Vagina (tissue), 2 donors: Measurements from ENCODE around the gene MDN1. TPM values are rescaled to one million over a fixed set of nuclear protein-coding genes. Genes with fewer than 3 reads are reported as not detected.

ENCODE experiments used
- DNase-seq, 2 donors: peaks; one replicate each; pipeline ENCODE4 v3.0.0-alpha.2; 2017; ENCODE audit errors: extremely low spot score in 2 of 2
- H3K27ac ChIP-seq: fragments of 200-600 bp; sonication (generic); one replicate; pipeline ENCODE4 v1.5.1; 2019
- H3K27me3 ChIP-seq: fragments of 200-600 bp; sonication (generic); one replicate; pipeline ENCODE4 v1.5.1; 2019
- H3K36me3 ChIP-seq, 2 donors: fragments of 200-600 bp; sonication (generic); one replicate each; pipeline ENCODE4 v1.5.1; 2017 to 2019
- H3K4me1 ChIP-seq: fragments of 200-600 bp; sonication (generic); one replicate; pipeline ENCODE4 v1.5.1; 2019
- H3K4me3 ChIP-seq, 2 donors: fragments of 200-600 bp; sonication (generic); 1 replicate in 1 of 2; 2 replicates in 1 of 2; pipeline ENCODE4 v1.5.1; 2016 to 2019
- H3K9me3 ChIP-seq: fragments of 200-600 bp; sonication (generic); one replicate; pipeline ENCODE4 v1.5.1; 2019
- CTCF ChIP-seq, 3 experiments: fragments of 450-650 bp in 2 of 3; fragments of 200-600 bp in 1 of 3; sonication (generic) in 1 of 3; IDR thresholded peaks; one replicate each; pipeline ENCODE4 v1.5.1; 2017 to 2019; ENCODE audit warnings: antibody characterized with exemption in 3 of 3, mild to moderate bottlenecking in 2 of 3, moderate library complexity in 2 of 3
- POLR2A ChIP-seq, 2 donors: fragments of 450-650 bp; IDR thresholded peaks; one replicate each; pipeline ENCODE4 v1.6.1; 2017; ENCODE audit warnings: antibody characterized with exemption in 2 of 2, mild to moderate bottlenecking in 2 of 2, moderate library complexity in 2 of 2
- POLR2AphosphoS5 ChIP-seq, 2 donors: sonication (generic); formaldehyde crosslinking; IDR thresholded peaks; one replicate each; pipeline ENCODE4 v1.9.0; 2017; ENCODE audit warnings: antibody characterized with exemption in 2 of 2, mild to moderate bottlenecking in 2 of 2, low read depth in 1 of 2; ENCODE audit not compliant: insufficient read depth in 1 of 2
- intact Hi-C: fragments of 100-400 bp; cut with DNase I; formaldehyde crosslinking; loops from one replicate; pipeline ENCODE4 v1.15.1; 2023
- total RNA-seq: library from RNA; depleted of rRNA; stranded (reverse); fragments of >200 nt; gene quantifications from one replicate; pipeline ENCODE4 v1.2.3, GENCODE V29; 2016

The MDN1 gene
- total RNA-seq, 1 donor from 2014 or later, result 23.8 TPM

DNA sequence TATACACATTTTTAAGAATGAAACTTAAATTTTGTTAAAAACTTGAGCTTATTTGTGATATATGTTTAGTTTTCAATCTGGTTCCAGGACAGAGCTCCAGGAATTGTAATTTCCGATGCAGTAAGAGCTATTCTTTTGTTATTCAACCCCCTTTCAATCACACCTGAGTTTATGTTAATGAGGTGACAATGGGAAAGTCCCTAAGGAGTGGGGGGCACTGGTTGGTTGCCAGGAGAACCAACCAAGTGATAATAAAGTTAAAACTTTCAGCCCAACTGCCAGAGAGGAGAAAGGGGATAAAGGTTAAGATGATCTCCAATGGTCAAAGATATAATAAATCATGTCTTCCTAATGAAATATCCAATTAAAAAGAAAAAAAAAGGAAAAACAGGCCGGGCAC lies 19.8 kb downstream of the MDN1 start:
- peaks cover 0 to 5% of the 10 kb centered on the region in 2 donors for H3K36me3 ChIP-seq
- intact Hi-C loops, result no loop called here

DNA sequence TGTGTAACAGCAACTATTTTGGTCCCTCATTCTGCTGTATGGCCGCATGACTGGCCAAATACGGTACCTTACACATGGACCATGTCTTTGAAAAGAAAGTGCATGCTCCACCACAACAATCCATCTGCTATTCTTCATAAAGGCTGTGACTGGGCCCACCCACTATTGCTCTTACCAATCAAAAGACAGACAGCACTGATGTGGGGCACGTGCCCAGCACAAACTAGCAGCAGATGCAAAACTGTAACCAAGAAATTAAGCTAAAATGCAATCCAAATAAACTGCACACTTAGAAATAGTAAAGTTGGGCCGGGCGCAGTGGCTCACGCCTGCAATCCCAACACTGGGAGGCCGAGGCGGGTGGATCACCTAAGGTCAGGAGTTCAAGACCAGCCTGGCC lies 20.5 kb downstream of the MDN1 start:
- DNase-seq, result no peak
- H3K4me1 ChIP-seq, result no peaks in the 10 kb centered on the region
- H3K9me3 ChIP-seq, result no peaks in the 10 kb centered on the region
- H3K4me3 ChIP-seq, result no peak overlapping the region
- TF ChIP-seq POLR2A (IDR thresholded peaks at IDR 0.05), result no peak
- no peak for TF ChIP-seq POLR2AphosphoS5 (IDR thresholded peaks at IDR 0.05; ENCODE audit: insufficient read depth in 1 of 2, low read depth in 1 of 2)
- no peak for TF ChIP-seq CTCF (IDR thresholded peaks at IDR 0.05)
- peaks cover 0 to 5% of the 10 kb centered on the region in 2 donors for H3K36me3 ChIP-seq
- intact Hi-C loops, result no loop called here
- no peak overlapping the region for H3K27ac ChIP-seq
- H3K27me3 ChIP-seq, result no peaks in the 10 kb centered on the region

More for the DNA sequence above, 19.8 kb downstream of the MDN1 start:
- H3K4me1 ChIP-seq, result no peaks in the 10 kb centered on the region
- DNase-seq, result no peak
- H3K9me3 ChIP-seq, result no peaks in the 10 kb centered on the region
- TF ChIP-seq CTCF (IDR thresholded peaks at IDR 0.05), result no peak
- TF ChIP-seq POLR2A (IDR thresholded peaks at IDR 0.05), result no peak
- TF ChIP-seq POLR2AphosphoS5 (IDR thresholded peaks at IDR 0.05; ENCODE audit: insufficient read depth in 1 of 2, low read depth in 1 of 2), result no peak
- no peak overlapping the region for H3K27ac ChIP-seq
- H3K4me3 ChIP-seq, result no peak overlapping the region
- no peaks in the 10 kb centered on the region for H3K27me3 ChIP-seq

DNA sequence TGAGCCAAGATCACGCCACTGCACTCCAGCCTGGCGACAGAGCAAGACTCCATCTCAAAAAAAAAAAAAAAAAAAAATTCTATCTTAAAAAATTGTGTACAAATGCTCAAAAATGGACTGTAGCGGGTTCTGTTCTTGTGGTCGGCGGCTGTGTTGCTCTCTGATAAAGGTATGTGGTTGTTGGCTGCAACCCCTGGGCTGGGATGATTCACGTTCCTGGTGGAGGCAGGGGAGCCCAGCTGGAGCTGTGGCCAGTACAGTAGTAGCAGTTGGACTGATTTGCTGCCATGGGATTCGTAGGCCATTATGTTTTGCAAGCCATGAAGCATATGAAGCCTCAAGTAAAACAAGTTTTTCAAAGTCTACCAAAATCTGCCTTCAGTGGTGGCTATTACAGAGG lies 22.3 kb downstream of the MDN1 start:
- H3K36me3 ChIP-seq, result peaks cover 3 to 19% of the 10 kb centered on the region in 2 donors
- DNase-seq, result no peak
- H3K4me3 ChIP-seq, result no peak overlapping the region
- intact Hi-C loops, result no loop called here
- H3K4me1 ChIP-seq, result no peaks in the 10 kb centered on the region
- H3K27ac ChIP-seq, result no peak overlapping the region
- TF ChIP-seq POLR2AphosphoS5 (IDR thresholded peaks at IDR 0.05; ENCODE audit: insufficient read depth in 1 of 2, low read depth in 1 of 2) (no peak), POLR2A (IDR thresholded peaks at IDR 0.05) (no peak), CTCF (IDR thresholded peaks at IDR 0.05) (no peak)
- no peaks in the 10 kb centered on the region for H3K27me3 ChIP-seq
- H3K9me3 ChIP-seq, result no peaks in the 10 kb centered on the region

DNA sequence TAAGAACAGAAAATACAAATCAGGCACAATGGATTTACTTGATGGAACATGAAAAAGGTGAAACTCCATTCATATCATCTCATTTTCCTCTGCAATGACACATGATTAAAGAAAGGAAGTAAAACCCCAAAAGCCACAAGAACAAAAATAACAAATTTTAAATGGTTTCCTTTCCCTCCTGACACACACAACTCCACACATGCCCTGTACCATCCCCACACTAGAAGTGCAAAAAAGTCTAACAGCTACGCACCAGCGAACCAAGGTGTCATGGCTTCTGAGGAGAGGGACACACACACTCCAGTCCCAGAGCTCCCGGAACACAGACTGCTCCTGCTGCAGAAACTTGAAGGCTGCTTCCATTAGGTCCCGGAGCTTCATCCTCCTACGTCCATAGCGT lies 25.3 kb downstream of the MDN1 start:
- no peaks in the 10 kb centered on the region for H3K27me3 ChIP-seq
- intact Hi-C loops, result no loop called here
- no peak overlapping the region for H3K4me3 ChIP-seq
- DNase-seq, result no peak
- H3K9me3 ChIP-seq, result no peaks in the 10 kb centered on the region
- H3K4me1 ChIP-seq, result no peaks in the 10 kb centered on the region
- H3K36me3 ChIP-seq, result peaks cover 3 to 20% of the 10 kb centered on the region in 2 donors
- no peak overlapping the region for H3K27ac ChIP-seq
- TF ChIP-seq POLR2A (IDR thresholded peaks at IDR 0.05) (no peak), CTCF (IDR thresholded peaks at IDR 0.05) (no peak), POLR2AphosphoS5 (IDR thresholded peaks at IDR 0.05; ENCODE audit: insufficient read depth in 1 of 2, low read depth in 1 of 2) (no peak)

- no peak for DNase-seq
- Histone ChIP-seq H3K4me1 (no peaks in the 10 kb centered on the region), H3K9me3 (no peaks in the 10 kb centered on the region), H3K36me3 (peaks cover 3 to 25% of the 10 kb centered on the region in 2 donors), H3K27ac (no peak overlapping the region), H3K4me3 (no peak overlapping the region), H3K27me3 (no peaks in the 10 kb centered on the region)
- TF ChIP-seq POLR2A (IDR thresholded peaks at IDR 0.05) (no peak), CTCF (IDR thresholded peaks at IDR 0.05) (no peak), POLR2AphosphoS5 (IDR thresholded peaks at IDR 0.05; ENCODE audit: insufficient read depth in 1 of 2, low read depth in 1 of 2) (no peak)
- intact Hi-C loops, result no loop called here
Measured at GRCh38 chr6:89793586-89793985, 26.0 kb downstream of the MDN1 start.
